Trophoblast cell (in vitro differentiated cells and primary cell): Measurements from ENCODE around the gene GABRD.

Experiments
- DNase-seq, 2 donors: peaks; one replicate each; pipeline ENCODE4 v3.0.0-alpha.2; 2016
- H2AFZ ChIP-seq: 2 replicates; pipeline ENCODE4 v1.6.1; 2013; ENCODE audit warnings: low read length, moderate library complexity, mild to moderate bottlenecking; ENCODE audit not compliant: insufficient read depth, poor library complexity
- H2AK5ac ChIP-seq: 2 replicates; pipeline ENCODE4 v1.6.1; 2013; ENCODE audit warnings: mild to moderate bottlenecking, low read length
- H2BK120ac ChIP-seq: 2 replicates; pipeline ENCODE4 v1.6.1; 2013; ENCODE audit warnings: low read length, mild to moderate bottlenecking, moderate library complexity; ENCODE audit not compliant: insufficient read depth, poor library complexity
- H2BK12ac ChIP-seq: 2 replicates; pipeline ENCODE4 v1.6.1; 2013; ENCODE audit warnings: mild to moderate bottlenecking, low read length, moderate library complexity
- H2BK5ac ChIP-seq: 2 replicates; pipeline ENCODE4 v1.6.1; 2013; ENCODE audit warnings: low read length, low read depth, moderate library complexity, mild to moderate bottlenecking; ENCODE audit not compliant: poor library complexity
- H3K14ac ChIP-seq: 2 replicates; pipeline ENCODE4 v1.6.1; 2013; ENCODE audit warnings: mild to moderate bottlenecking, low read length
- H3K18ac ChIP-seq: 2 replicates; pipeline ENCODE4 v1.6.1; 2013; ENCODE audit warnings: mild to moderate bottlenecking, low read length
- H3K23ac ChIP-seq: 2 replicates; pipeline ENCODE4 v1.6.1; 2013; ENCODE audit warnings: low read length
- H3K27ac ChIP-seq: 2 replicates; pipeline ENCODE4 v1.5.1; 2013; ENCODE audit warnings: low read depth, mild to moderate bottlenecking, inconsistent platforms, low read length, moderate library complexity
- H3K27me3 ChIP-seq: 2 replicates; pipeline ENCODE4 v1.6.1; 2013; ENCODE audit warnings: inconsistent platforms, mild to moderate bottlenecking, low read length, moderate library complexity; ENCODE audit not compliant: insufficient read depth
- H3K36me3 ChIP-seq, 2 experiments: 1 replicate in 1 of 2; 2 replicates in 1 of 2; pipeline ENCODE4 v1.6.1; 2013; ENCODE audit warnings: low read length in 2 of 2, mild to moderate bottlenecking in 2 of 2, moderate library complexity in 1 of 2; ENCODE audit not compliant: insufficient read depth in 2 of 2, control insufficient read depth in 1 of 2
- H3K4ac ChIP-seq: 2 replicates; pipeline ENCODE4 v1.6.1; 2013; ENCODE audit warnings: low read depth, mild to moderate bottlenecking, low read length, moderate library complexity
- H3K4me1 ChIP-seq, 2 experiments: 1 replicate in 1 of 2; 2 replicates in 1 of 2; pipeline ENCODE4 v1.6.1; 2013; ENCODE audit warnings: low read length in 2 of 2, mild to moderate bottlenecking in 2 of 2, moderate library complexity in 1 of 2; ENCODE audit not compliant: insufficient read depth in 2 of 2, control insufficient read depth in 1 of 2
- H3K4me2 ChIP-seq: 2 replicates; pipeline ENCODE4 v1.6.1; 2013; ENCODE audit warnings: inconsistent platforms, mild to moderate bottlenecking, low read length, moderate library complexity
- H3K4me3 ChIP-seq: 2 replicates; pipeline ENCODE4 v1.5.1; 2013; ENCODE audit warnings: mild to moderate bottlenecking, low read depth, low read length, inconsistent platforms
- H3K79me1 ChIP-seq: one replicate; pipeline ENCODE4 v1.6.1; 2013; ENCODE audit warnings: low read length
- H3K79me2 ChIP-seq: 2 replicates; pipeline ENCODE4 v1.6.1; 2013; ENCODE audit warnings: low read length, mild to moderate bottlenecking; ENCODE audit not compliant: control insufficient read depth, insufficient read depth, poor library complexity
- H3K9ac ChIP-seq: 2 replicates; pipeline ENCODE4 v1.6.1; 2013; ENCODE audit warnings: mild to moderate bottlenecking, low read length
- H3K9me3 ChIP-seq: 2 replicates; pipeline ENCODE4 v1.6.1; 2013; ENCODE audit warnings: low read depth, mild to moderate bottlenecking, control low read depth, inconsistent platforms, low read length; ENCODE audit not compliant: insufficient read depth
- H4K12ac ChIP-seq: 2 replicates; pipeline ENCODE4 v1.6.1; 2013; ENCODE audit warnings: low read depth, mild to moderate bottlenecking, low read length, moderate library complexity
- H4K8ac ChIP-seq: 2 replicates; pipeline ENCODE4 v1.6.1; 2013; ENCODE audit warnings: low read depth, mild to moderate bottlenecking, low read length, moderate library complexity
- H4K91ac ChIP-seq: one replicate; pipeline ENCODE4 v1.6.1; 2013; ENCODE audit warnings: low read depth, mild to moderate bottlenecking, low read length, moderate library complexity
- WGBS: extraction: QIAGEN DNeasy Blood & Tissue Kit; methylation state at CpG from one replicate; pipeline ENCODE4 v1.1.7; 2013; ENCODE audit warnings: missing lambda C conversion rate; ENCODE audit not compliant: insufficient read length, insufficient coverage; ENCODE audit errors: extremely low coverage; 5-methylcytosine and 5-hydroxymethylcytosine counted together

Gene GABRD

DNA sequence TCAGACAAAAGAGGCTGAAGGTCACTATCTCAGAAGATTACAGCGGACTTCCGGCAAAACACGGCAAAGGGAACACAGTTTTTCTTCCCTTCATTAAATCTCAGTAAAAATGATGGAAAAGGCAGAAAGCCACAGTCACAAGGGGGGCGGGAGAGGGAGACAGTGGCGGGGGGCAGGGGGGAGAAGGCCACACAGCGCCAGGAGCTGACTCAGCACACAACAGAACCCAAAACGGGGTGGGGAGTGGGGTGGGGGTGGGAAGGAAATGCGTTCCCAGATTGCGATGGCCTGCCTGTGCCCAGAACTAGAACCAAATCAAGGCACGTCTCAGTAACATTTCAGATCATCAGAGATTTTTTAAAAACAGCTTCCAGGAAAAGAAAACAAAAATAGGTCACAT is 28.9 kb upstream of the GABRD start:
- Histone ChIP-seq H3K4me1 (peaks cover 2 to 5% of the 10 kb centered on the region in 2 experiments), H3K9ac (no peak overlapping the region), H3K18ac (no peak overlapping the region), H3K9me3 (peaks cover 2% of the 10 kb centered on the region), H2AFZ (no peak overlapping the region), H3K14ac (no peak overlapping the region), H3K27me3 (no peaks in the 10 kb centered on the region), H2BK5ac (no peak overlapping the region), H3K79me2 (no peaks in the 10 kb centered on the region), H2BK12ac (no peak overlapping the region), H4K12ac (no peak overlapping the region), H2BK120ac (no peak overlapping the region), H3K23ac (no peak overlapping the region), H4K8ac (no peak overlapping the region), H3K79me1 (no peaks in the 10 kb centered on the region), H3K4me2 (no peak overlapping the region), H4K91ac (no peak overlapping the region), H3K4ac (no peak overlapping the region), H3K4me3 (no peak overlapping the region), H3K36me3 (no peaks in the 10 kb centered on the region), H2AK5ac (no peak overlapping the region), H3K27ac (no peak overlapping the region)
- DNase-seq = no peak
- WGBS = no CpG with 5 or more reads among the region's 10 CpGs

DNA sequence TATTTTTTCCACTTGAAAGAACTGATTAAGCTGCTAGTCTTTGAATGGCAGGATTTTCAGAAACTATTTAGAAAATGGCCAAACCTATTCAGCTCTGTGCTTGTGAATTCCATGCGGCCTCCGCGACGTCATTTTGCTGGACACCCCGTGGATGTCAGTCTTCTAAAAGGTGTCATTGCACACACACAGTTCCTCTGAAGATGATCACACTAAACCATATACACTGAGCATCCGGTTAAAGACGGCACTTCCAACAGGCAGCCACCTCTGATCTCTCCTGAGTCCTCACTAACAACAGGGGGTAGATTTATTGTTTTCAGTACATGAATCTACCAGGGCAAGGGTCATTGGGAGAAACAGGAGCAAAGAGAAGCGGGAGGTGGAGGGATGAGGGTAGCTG is 24.6 kb upstream of the GABRD start:
- Histone ChIP-seq H4K12ac (no peak overlapping the region), H2BK12ac (no peak overlapping the region), H2AFZ (no peak overlapping the region), H3K23ac (no peak overlapping the region), H3K27ac (no peak overlapping the region), H3K79me1 (no peaks in the 10 kb centered on the region), H2AK5ac (no peak overlapping the region), H4K8ac (no peak overlapping the region), H3K9ac (no peak overlapping the region), H3K4me2 (no peak overlapping the region), H2BK5ac (no peak overlapping the region), H3K36me3 (no peaks in the 10 kb centered on the region), H3K14ac (no peak overlapping the region), H3K4me3 (no peak overlapping the region), H3K9me3 (peaks cover 2% of the 10 kb centered on the region), H2BK120ac (no peak overlapping the region), H3K4ac (no peak overlapping the region), H3K4me1 (peaks cover 0 to 2% of the 10 kb centered on the region in 2 experiments), H3K18ac (no peak overlapping the region), H4K91ac (no peak overlapping the region), H3K79me2 (no peaks in the 10 kb centered on the region), H3K27me3 (no peaks in the 10 kb centered on the region)
- peak; percentile 38 to 46 for DNase-seq
- WGBS = no CpG with 5 or more reads among the region's 8 CpGs

- peak overlapping the region; percentile 24 for H4K91ac ChIP-seq
- H3K27me3 ChIP-seq = no peaks in the 10 kb centered on the region
- no peaks in the 10 kb centered on the region for H3K79me1 ChIP-seq
- H2AK5ac ChIP-seq = no peak overlapping the region
- H2BK12ac ChIP-seq = no peak overlapping the region
- H2AFZ ChIP-seq = peak overlapping the region; percentile 9
- H3K27ac ChIP-seq = no peak overlapping the region
- H3K23ac ChIP-seq = no peak overlapping the region
- no peak overlapping the region for H2BK5ac ChIP-seq
- H4K8ac ChIP-seq = peak overlapping the region; percentile 10
- no peak overlapping the region for H3K4me2 ChIP-seq
- H3K79me2 ChIP-seq = no peaks in the 10 kb centered on the region
- H4K12ac ChIP-seq = no peak overlapping the region
- no peak overlapping the region for H3K18ac ChIP-seq
- WGBS = no CpG with 5 or more reads among the region's 12 CpGs
- no peak overlapping the region for H3K14ac ChIP-seq
- no peak overlapping the region for H3K4ac ChIP-seq
- no peaks in the 10 kb centered on the region for H3K9me3 ChIP-seq
- H2BK120ac ChIP-seq = no peak overlapping the region
- no peak for DNase-seq
- H3K4me1 ChIP-seq = peaks cover 0 to 2% of the 10 kb centered on the region in 2 experiments
- H3K36me3 ChIP-seq = no peaks in the 10 kb centered on the region
- no peak overlapping the region for H3K9ac ChIP-seq
- H3K4me3 ChIP-seq = no peak overlapping the region
These were observed 22.9 kb upstream of the GABRD start for GRCh38 chr1:1996207-1996651.

- no CpG with 5 or more reads among the region's 6 CpGs for WGBS
- Histone ChIP-seq H3K79me1 (no peaks in the 10 kb centered on the region), H3K4me3 (no peak overlapping the region), H3K23ac (no peak overlapping the region), H3K27me3 (no peaks in the 10 kb centered on the region), H3K4me2 (no peak overlapping the region), H4K8ac (no peak overlapping the region), H4K91ac (no peak overlapping the region), H3K14ac (no peak overlapping the region), H3K27ac (no peak overlapping the region), H3K36me3 (no peaks in the 10 kb centered on the region), H4K12ac (no peak overlapping the region), H3K4me1 (peaks cover 2 to 7% of the 10 kb centered on the region in 2 experiments), H2AK5ac (no peak overlapping the region), H2BK120ac (no peak overlapping the region), H2BK12ac (no peak overlapping the region), H3K9ac (no peak overlapping the region), H2AFZ (no peak overlapping the region), H3K4ac (no peak overlapping the region), H3K18ac (no peak overlapping the region), H2BK5ac (no peak overlapping the region), H3K79me2 (no peaks in the 10 kb centered on the region), H3K9me3 (no peaks in the 10 kb centered on the region)
- DNase-seq = no peak
These were observed 21.6 kb upstream of the GABRD start for GRCh38 chr1:1997576-1997975.
